Activated CD4-positive, alpha-beta T cell treated with anti-CD3 and anti-CD28 coated beads, Interleukin-2, amount 50 U/mL, for 48 hours (primary cell): ENCODE data around the gene GABRR3.

ENCODE experiments used
- DNase-seq, 2 experiments: peaks; one replicate each; pipeline ENCODE4 v3.0.0-alpha.2; 2020

GABRR3 gene

DNA sequence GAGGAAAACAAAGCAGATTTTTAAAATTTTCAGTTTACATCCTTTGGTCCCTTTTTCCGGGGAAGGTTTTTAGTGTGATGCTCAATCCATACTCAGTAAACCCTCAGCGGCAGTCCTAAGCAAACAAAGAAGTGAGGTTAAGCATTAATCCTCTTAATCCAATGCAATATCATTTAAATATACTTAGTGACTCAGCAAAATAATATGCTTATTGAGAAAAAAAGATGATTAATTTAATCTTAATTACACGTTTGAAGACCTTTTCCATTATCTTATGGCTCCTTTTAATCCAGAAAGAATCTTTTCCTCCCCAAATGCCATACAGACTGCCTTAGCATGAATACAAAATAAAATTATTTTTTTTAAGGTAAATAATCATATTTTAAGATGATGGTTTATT lies at the start of gene GABRR3:
GABRR3 (minus strand) TSS at position 108 of the 400 bp plus-strand sequence. CDS start 328 bp downstream, outside the sequence.
- no peak for DNase-seq

DNA sequence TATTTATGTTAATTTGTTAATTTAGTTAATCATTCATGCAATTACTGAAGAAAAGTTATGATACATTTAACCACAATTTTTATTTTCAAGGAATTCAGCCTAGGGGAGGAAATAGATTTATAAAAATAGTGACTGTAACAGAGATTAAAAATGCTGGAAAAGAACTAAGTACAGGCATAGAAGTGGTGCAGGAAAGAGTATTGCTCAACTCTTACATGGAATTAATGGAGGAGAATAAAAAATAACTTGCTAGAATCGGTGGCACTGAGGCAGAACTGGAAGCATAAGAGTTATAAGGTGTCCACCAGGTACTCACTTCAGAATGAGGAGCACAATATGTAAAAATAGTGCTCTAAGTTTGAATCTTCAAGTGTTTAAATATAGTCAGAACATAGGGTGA lies 38.4 kb upstream of the GABRR3 start:
- no peak for DNase-seq

DNA sequence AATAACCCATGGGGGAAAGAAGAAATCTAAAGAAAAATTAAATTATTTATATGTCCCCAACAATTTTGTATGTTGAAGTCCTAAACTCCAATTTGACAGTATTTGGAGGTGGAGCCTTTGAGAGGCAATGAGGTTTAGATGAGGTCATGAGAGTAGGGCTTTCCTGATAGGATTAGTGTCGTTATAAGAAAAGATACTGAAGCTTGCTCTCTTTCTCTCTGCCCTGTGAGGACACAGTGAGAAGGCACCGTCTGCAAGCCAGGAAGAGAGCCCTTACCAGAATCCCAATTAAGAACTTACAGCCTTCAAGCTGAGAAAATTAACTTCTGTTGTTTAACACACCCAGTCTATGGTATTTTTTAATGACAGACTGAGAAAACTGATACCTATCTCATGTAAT lies 35.7 kb upstream of the GABRR3 start:
- no peak for DNase-seq

DNA sequence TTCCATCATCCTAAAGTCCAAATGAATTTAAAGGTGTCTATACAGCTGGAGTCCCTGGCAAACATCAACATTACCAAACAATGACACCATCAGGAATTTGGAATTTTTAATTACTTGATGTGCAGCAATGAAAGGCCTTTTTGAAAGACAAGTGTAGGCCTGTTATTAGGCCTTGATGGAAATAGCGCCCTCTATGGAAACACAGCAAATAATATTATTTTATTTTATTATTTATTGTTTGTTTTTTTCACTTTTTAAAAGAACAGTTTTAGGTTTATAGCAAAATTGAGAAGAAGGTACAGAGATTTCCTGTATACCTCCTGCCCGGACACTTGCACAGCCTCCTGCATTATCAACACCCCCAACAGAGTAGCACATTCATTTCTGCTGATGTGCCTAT lies 33.7 kb upstream of the GABRR3 start:
- DNase-seq, result no peak

DNA sequence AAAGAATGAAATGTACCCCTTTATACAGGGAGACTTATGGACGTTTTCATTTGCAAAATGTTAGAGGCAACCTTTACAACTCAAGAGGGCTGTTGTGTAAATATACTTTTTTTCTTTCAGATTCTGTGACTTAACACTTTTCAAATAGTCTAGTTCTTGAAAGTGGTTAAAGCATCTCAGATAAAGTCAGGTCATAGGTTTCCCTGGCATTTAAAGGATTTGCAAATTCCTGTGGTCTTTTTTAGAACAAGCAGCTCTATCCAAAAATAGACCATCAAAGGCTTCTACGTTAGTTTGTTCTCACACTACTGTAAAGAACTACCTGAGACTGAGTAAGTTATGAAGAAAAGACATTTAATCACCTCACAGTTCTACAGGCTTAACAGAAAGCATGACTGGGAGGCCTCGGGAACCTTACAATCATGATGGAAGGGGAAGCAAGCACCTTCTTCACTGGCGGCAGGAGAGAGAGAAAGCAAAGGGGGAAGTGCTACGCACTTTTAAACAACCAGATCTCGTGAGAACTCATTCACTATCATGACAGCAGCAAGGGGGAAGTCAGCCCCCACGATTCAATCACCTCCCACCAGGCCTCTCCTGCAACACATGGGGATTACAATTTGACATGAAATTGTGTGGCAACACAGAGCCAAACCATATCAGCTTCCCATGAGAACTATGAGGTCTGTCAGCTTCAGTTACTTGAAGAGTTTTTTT lies 23.3 kb upstream of the GABRR3 start:
- DNase-seq, result no peak

DNA sequence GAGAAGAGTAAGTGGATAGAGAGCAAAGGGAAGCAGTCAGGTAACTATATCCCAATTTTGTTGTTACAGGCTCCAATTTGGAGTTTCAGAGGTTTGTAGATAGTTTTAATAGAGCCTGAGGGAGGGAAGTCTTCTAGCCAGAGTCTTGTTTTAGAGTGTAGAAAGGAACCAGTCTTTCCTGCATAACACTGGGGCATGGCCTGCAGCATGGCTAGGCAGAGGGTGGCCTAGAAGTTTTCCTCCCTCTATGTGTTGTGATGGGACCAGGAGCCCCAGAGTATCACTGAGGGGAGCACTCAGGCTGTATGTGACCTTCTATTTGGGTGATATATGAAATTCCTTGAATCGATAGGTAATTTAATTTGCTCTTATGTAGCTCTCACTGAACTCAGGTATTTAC lies 22.5 kb upstream of the GABRR3 start:
- no peak for DNase-seq

DNA sequence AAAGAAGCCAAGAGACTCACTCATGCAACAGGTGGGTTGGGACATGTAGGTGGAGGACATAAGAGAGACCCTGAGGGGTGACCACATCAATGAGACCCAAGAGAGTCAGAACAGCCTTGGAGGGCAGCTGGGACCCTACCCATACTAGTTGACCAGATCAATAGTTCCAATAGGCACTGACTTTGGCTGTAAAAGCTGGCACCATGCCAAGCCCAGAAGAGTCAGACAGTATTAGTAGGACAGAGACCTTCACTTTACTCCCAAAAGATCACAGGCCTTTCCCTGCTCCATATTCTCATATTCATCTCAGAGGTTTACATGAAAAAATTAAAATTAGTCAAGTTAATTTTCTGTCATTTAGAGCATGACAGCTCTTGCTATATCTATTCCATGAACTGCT lies 20.9 kb upstream of the GABRR3 start:
- DNase-seq, result no peak

DNA sequence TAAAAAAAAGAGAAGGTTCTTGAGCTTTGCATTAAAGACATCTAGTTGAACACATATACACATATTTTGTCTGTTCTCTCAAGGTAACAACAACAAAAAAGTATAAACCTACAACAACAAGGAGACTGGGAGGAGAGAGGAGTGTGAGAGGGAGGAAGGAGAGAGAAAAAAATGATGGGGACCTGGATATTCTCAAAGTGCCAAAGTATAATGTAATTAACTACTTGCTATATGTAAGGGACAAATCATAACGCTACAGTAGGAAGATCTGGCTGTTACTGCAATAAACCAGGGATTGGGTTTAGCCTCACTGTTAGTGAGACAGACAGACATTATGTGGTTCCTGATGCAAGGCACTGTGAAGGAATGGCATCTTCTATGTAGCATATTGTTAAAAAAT lies 14.2 kb upstream of the GABRR3 start:
- DNase-seq, result no peak

DNA sequence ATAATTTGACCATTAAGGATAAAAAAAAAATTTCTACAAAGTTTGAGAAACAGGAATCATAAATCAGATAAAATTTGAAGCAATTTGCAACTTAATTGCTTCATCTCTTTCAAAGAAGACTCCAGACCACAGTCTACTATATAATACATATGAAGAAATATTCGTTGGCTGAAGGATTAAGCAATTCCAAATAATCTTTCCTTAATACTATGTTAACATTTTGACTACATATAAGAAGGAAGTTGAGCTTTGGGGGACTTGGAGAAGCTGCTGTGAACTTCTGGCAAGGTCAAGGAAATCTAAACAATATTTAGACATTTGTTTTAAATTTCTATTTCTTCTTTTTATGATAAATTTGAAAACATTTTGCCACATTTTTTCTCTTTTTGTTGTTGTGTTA lies 13.5 kb upstream of the GABRR3 start:
- DNase-seq, result no peak

DNA sequence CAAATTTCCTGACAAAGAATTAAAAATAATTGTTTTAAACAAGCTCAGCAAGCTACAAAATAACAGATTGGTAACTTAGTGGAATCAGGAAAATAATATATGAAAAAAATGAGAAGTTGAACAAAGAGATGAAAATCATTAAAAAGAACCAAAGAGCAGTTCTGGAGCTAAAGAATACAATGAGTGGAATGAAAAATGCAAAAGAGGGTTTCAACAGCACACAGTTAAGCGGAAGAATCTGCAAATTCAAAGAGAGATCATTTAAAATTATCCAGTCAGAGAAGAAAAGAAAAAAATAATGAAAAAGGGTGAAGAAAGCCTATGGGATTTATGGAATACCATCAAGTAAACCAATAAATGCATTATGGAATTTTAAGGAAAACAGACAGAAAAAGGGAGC lies 6.2 kb upstream of the GABRR3 start:
- no peak for DNase-seq

DNA sequence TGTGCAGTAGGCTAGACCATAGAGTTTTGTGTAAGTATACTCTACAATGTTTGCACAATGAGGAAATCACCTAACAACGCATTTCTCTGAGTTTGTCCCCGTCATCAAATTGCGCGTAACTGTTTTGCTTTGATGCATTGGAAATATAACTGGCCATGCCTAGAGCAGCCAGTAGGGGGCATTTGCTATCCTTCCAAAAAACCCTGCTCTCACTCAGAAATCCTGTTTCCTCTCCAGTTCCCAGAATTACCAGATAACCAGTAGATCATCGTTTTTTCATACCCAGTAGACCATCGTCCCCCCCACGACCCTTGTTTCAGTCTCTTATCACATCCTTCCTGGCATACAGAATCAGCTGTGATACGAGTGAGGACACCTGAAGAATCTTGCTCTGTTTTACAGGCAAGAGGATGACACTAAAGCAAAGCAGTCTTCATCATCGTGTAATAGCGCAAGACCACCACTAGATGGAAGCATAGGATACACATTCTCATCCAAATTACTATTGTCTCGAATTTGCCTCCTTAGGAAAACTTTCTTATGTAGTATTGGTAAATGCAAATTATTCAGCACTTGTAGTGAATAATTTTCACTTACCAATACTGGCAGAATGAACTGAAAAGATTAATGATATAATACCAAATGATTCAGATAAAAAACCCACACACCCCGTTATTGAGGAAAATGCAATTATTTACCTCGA lies 4.4 kb upstream of the GABRR3 start:
- peak; percentile 71 to 80 for DNase-seq

DNA sequence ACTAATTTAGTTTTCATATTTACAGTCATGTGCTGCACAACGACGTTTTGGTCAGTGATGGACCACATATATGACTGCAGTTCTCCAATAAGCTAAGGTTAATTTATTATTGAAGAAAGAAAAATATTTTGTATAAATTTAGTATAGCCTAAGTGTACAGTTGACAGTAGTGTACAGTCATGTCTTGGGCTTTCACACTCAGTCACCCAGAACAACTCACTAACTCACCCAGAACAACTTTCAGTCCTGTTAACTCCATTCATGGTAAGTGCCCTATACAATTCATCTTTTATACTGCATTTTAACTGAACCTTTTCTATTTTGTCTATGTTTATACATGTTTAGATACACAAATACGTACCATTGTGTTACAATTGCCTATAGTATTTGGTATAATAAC lies 3.8 kb upstream of the GABRR3 start:
- DNase-seq, result no peak

DNA sequence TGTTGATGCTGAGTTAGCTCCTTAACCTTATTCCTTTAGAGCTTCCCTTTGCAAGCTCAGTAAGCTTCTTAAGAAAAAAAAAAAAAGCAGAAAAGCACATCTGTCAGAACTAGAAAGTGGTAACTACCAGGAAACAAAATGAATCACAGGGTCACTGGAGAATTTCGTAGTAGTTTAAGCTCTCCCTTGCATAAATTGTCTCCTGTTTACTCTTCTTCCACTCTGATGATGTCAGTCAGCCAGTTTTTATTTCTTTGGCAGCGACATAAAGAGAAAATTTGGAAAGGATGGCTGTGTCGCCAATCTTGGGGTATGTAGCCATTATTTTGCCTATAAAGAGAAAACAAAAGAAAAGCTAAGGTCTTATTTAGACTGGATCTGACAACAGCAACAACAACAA lies 3.2 kb upstream of the GABRR3 start:
- DNase-seq, result no peak

DNA sequence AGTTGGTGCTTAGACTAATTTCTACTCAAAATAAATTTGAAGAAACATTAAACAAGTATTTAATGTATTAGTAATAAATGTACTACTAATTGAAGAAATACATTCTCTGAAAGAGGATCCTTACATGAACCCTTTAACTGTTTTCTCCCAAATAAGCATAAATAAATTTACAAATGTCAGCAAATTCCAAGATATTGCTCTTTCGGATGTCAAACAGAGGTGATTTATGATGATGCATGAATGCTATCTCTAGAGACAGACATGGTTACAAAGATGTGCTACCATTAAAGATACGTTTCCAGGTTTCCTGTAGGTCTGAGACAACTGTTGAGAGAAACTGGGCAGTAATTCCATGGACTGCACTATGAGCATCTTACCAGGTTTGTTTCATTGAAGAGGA lies 629 bp downstream of the GABRR3 start:
- DNase-seq, result no peak

DNA sequence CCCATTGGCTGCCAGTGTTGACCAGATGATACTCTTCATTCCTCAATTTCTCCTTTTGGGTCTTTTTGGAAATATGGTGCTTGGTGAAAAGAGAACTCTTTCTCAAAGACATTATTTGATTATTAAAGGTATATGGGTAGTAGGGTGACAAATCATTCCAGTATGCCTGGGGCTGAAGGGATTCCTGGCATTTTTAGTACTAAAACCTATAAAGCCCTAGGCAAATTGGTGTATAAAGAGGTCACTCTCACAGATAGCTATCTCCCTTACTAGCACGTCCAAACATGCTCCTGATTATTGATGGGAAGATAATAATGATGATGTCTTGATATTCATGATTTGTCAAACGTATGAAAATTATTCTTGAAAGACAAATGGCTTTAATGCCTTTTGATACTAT lies 1.1 kb downstream of the GABRR3 start:
- DNase-seq, result no peak

DNA sequence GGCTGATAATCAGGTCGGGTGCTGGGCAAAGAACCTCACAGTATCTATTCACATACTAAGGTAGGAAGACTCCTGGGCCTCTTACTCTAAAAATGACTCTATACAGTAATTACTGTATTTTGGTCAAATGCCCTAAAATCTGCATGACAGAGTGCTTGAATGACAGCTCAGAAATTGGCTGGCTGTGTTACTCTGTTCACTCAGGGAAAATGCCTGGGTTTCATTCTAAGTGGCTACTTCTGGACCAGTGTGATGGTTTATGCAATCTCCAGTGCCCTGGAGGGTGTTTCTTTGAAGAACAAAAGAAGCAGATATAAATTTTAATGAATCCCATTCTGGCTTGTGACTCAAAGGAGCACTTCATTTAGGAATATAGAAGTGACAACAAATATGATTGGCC lies 2.2 kb downstream of the GABRR3 start:
- DNase-seq, result no peak

DNA sequence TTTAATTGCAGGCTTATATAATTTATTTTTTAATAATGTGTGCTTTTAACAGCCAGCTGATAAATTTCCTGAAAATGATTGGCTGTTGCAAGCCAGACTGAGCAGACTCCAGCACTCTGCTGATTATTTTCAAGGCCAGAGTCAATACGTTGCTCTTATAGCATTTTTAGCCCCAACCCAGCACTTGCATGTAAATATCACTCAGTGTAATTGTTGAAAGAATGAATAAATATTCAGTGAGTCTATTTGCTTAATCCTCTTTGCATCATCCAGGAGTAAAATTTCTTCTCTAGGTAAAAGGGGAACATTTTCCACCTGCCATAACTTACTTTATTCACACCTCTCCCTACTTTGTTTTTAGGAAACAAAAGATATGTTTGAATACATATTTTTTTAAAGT lies 2.9 kb downstream of the GABRR3 start:
- DNase-seq, result no peak

DNA sequence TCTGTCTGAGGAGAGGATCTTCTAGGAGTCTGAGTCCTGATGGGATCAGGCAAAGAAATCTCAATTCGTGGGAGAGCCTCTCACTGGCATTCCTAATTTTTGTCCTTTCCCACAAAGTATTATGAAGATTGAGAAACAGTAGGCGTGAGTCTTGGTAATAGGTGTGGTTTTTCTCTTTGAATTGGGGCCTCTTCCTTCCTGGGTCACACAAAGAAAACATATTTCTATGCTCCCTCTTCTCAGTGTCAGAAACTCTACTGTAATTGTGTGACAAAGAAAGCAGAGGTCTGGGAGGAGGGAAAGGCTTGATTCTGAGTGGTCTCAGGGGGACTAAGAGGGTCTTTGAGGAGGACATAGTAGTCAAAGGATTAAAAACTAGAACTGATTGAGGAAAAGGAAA lies 6.0 kb downstream of the GABRR3 start:
- no peak for DNase-seq

DNA sequence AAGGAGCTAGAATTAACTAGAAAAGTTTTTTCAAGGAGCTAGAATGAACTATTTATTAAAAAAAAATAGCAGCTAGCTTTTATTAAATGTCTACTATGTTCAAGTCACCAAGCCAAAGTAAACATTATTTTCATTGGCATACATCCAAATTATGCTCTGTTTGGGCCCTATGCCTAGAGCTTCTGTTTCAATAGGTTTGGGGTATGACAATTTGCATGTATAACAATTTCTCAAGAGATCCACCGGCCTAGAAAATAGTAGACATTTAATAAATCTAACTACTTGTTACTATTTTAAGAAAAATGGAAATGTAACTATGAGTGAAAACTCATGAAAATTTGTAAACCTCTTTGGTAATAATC lies 8.0 kb downstream of the GABRR3 start:
- no peak for DNase-seq

DNA sequence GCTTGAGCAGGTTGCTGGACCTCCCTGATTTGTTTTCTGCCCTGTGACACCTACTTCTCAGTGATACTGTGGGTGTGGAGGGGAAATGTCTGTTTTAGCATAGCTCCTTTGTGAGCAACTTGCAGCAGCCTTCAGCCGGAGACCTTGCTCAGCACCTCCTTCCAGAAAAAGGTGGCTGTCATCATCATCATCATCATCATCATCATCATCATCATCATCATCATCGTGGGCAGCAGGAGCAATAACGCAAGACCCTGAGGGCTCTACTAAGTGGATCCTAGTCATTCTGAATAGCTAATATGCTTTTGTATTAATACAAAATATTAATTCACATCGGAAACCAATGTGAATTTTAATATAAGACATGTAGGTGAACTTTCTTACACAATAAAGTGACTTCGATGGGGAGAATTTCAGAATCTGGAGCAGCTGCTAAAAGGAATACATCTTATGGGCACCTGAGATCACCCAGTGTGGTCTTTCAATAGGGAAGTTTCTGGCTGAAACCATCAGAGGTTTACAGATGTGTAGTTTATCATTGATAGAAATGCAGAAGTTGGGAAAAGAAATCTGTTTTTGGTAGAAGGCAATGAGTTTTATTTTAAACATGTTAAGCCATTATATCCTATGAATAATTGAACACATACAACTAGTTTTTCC lies 8.6 kb downstream of the GABRR3 start:
- no peak for DNase-seq

DNA sequence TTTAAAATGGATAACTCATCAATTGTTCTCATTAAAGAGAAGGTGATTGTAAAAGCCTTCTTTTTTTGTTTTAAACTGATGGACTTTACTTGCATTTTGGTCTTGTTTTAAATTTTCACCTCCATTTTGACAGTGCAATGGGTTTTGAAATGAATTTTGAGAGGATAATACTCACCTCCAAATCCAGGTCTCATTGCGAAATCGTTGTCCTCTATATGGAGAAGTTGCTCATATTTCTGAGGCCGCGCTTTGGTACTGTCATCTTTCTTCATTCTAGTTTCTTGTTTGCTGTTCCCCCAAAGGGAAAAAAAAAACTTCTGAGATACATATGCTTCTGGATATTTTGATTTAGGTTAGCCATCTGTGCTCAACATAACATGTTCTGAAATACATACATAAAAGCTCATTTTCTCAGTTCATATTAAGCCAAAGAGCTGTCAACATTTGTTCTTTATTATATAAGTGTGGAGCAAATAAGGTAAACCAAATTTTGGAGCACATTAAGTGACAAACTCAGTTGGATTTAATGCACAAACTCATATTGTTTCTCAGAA lies 9.6 kb downstream of the GABRR3 start:
- no peak for DNase-seq

DNA sequence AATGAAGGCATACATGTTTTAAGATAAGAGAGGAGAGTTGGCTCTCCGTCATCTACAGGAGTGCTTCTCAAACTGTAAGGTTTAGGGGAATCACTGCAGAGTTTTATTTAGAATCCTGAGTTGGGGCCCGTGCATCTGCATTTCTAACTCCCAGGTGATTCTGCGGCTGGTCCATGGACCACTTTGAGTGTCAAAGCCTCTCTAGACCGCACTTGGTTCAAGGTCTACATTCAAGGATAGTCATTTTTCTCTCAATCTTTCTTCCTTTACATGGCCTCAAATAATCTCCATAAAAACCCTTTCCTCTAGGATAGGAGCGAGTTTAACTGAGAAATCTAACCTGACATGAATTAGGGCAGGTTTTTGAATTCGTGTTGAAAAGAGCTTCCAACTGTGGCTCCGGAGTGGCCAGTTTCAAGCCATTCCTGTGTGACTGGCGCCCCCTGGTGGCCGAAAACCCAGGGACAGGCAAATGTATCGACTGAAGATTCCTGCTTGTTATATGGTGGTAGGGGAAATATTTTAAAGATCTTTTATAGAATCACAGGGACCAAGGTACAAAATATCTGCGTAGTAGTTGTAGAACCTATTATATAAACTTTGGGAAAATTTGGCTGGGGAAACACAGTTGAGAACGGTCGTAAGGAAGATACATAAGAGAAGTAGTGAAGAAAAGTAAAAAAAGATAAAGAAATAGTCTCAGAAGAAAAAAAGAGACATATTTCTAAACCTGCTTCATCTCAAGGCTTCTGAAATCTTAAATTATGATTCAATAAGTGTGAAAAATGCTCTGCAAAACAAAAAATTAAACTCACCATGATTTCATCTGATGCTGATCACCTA lies 11.9 kb downstream of the GABRR3 start:
- DNase-seq, result peak; percentile 97 to 98
